Hepatocyte (in vitro differentiated cells): ENCODE measurements around the gene RBM18. TPM values are rescaled to one million over a fixed set of nuclear protein-coding genes. Genes with fewer than 3 reads are reported as not detected.

Experiments
- DNase-seq: peaks from one replicate; pipeline ENCODE4 v3.0.0-alpha.2; 2016; ENCODE audit warnings: low spot score
- H2AFZ ChIP-seq: fragments of 200-600 bp; sonication (generic); 2 replicates; pipeline ENCODE4 v1.6.0; 2016; ENCODE audit warnings: antibody characterized with exemption, mild to moderate bottlenecking
- H3K27ac ChIP-seq: fragments of 200-600 bp; sonication (generic); 2 replicates; pipeline ENCODE4 v1.5.1; 2016; ENCODE audit warnings: mild to moderate bottlenecking
- H3K27me3 ChIP-seq: fragments of 200-600 bp; sonication (generic); 2 replicates; pipeline ENCODE4 v1.6.1; 2016
- H3K36me3 ChIP-seq: fragments of 200-600 bp; sonication (generic); replicated peaks from 2 replicates; pipeline ENCODE4 v1.5.1; 2016; ENCODE audit warnings: low read depth; ENCODE audit not compliant: insufficient read depth
- H3K4me1 ChIP-seq: fragments of 200-600 bp; sonication (generic); 2 replicates; pipeline ENCODE4 v1.5.1; 2016; ENCODE audit warnings: mild to moderate bottlenecking, moderate library complexity; ENCODE audit not compliant: insufficient read depth
- H3K4me2 ChIP-seq: fragments of 200-600 bp; sonication (generic); 2 replicates; pipeline ENCODE4 v1.6.0; 2016
- H3K4me3 ChIP-seq: fragments of 200-600 bp; sonication (generic); 2 replicates; pipeline ENCODE4 v1.5.1; 2016; ENCODE audit warnings: mild to moderate bottlenecking
- H3K79me2 ChIP-seq: fragments of 200-600 bp; sonication (generic); 2 replicates; pipeline ENCODE4 v1.6.0; 2017; ENCODE audit warnings: mild to moderate bottlenecking
- H3K9me2 ChIP-seq: fragments of 200-600 bp; sonication (generic); replicated peaks from 2 replicates; pipeline ENCODE4 v1.6.0; 2017; ENCODE audit warnings: mild to moderate bottlenecking; ENCODE audit not compliant: insufficient read depth
- H3K9me3 ChIP-seq: fragments of 200-600 bp; sonication (generic); 2 replicates; pipeline ENCODE4 v1.5.1; 2016; ENCODE audit warnings: low read depth, mild to moderate bottlenecking
- H4K20me1 ChIP-seq: fragments of 200-600 bp; sonication (generic); 2 replicates; pipeline ENCODE4 v1.6.0; 2016; ENCODE audit warnings: mild to moderate bottlenecking; ENCODE audit not compliant: insufficient read depth, poor library complexity, severe bottlenecking
- CTCF ChIP-seq: fragments of 200-600 bp; sonication (generic); IDR thresholded peaks from 2 replicates; pipeline ENCODE4 v1.5.1; 2016; ENCODE audit warnings: antibody characterized with exemption, mild to moderate bottlenecking; ENCODE audit not compliant: poor library complexity
- EZH2 ChIP-seq: fragments of 200-600 bp; sonication (generic); IDR thresholded peaks from 2 replicates; pipeline ENCODE4 v1.6.1; 2016; ENCODE audit warnings: antibody characterized with exemption, mild to moderate bottlenecking, borderline replicate concordance
- EZH2phosphoT487 ChIP-seq: fragments of 200-600 bp; sonication (generic); IDR thresholded peaks from one replicate; pipeline ENCODE4 v1.6.1; 2018; ENCODE audit warnings: antibody characterized with exemption, mild to moderate bottlenecking, low read depth, moderate library complexity; ENCODE audit not compliant: unreplicated experiment, severe bottlenecking
- WGBS: methylation state at CpG from one replicate; pipeline ENCODE4 v1.1.6; 2016; ENCODE audit warnings: low lambda C conversion rate; ENCODE audit errors: missing lambda C conversion rate; 5-methylcytosine and 5-hydroxymethylcytosine counted together
- polyA plus RNA-seq: library from polyadenylated mRNA; unstranded; fragments of >200 nt; fragmentation: Nextera tagmentation; extraction: Ambion mirVana; gene quantifications from 2 replicates; pipeline ENCODE4 v1.2.1, GENCODE V29; 2016
- total RNA-seq: library from RNA; depleted of rRNA; stranded (reverse); fragments of >200 nt; gene quantifications from 2 replicates; pipeline ENCODE4 v1.2.3, GENCODE V29; 2014

The RBM18 gene
- total and polyA plus RNA-seq, 2 experiments from 2014 or later: 15.9 to 22.0 TPM

GRCh38 chr9:122191584-122191983, 73.1 kb downstream of the RBM18 start:
- Histone ChIP-seq H4K20me1 (no peaks in the 10 kb centered on the region), H3K27ac (no peak overlapping the region), H3K4me3 (no peak overlapping the region), H3K79me2 (no peaks in the 10 kb centered on the region), H3K36me3 (no peaks in the 10 kb centered on the region), H3K27me3 (no peaks in the 10 kb centered on the region), H3K4me1 (no peaks in the 10 kb centered on the region), H2AFZ (no peak overlapping the region), H3K9me2 (no peaks in the 10 kb centered on the region), H3K4me2 (no peak overlapping the region), H3K9me3 (no peaks in the 10 kb centered on the region)
- 81% methylated on average over 11 of the region's 11 CpGs for WGBS
- TF ChIP-seq EZH2 (no peak), EZH2phosphoT487 (no peak), CTCF (no peak)
- DNase-seq: no peak

- H3K9me2 ChIP-seq: no peaks in the 10 kb centered on the region
- no peak overlapping the region for H3K27ac ChIP-seq
- no peak for TF ChIP-seq EZH2phosphoT487
- TF ChIP-seq CTCF: no peak
- no peak for TF ChIP-seq EZH2
- H3K9me3 ChIP-seq: no peaks in the 10 kb centered on the region
- DNase-seq: no peak
- no peaks in the 10 kb centered on the region for H3K4me1 ChIP-seq
- H3K79me2 ChIP-seq: no peaks in the 10 kb centered on the region
- no peak overlapping the region for H3K4me2 ChIP-seq
- no peaks in the 10 kb centered on the region for H3K27me3 ChIP-seq
- WGBS: 86% methylated on average over 12 of the region's 12 CpGs
- H3K4me3 ChIP-seq: no peak overlapping the region
- no peaks in the 10 kb centered on the region for H4K20me1 ChIP-seq
- no peak overlapping the region for H2AFZ ChIP-seq
- no peaks in the 10 kb centered on the region for H3K36me3 ChIP-seq
These were observed 73.9 kb downstream of the RBM18 start for GRCh38 chr9:122190597-122191381.

GRCh38 chr9:122188369-122188768, 76.3 kb downstream of the RBM18 start:
- Histone ChIP-seq H3K27ac (no peak overlapping the region), H3K4me2 (no peak overlapping the region), H3K27me3 (peaks cover 8% of the 10 kb centered on the region), H3K9me3 (no peaks in the 10 kb centered on the region), H3K4me1 (no peaks in the 10 kb centered on the region), H3K36me3 (no peaks in the 10 kb centered on the region), H3K79me2 (no peaks in the 10 kb centered on the region), H3K9me2 (no peaks in the 10 kb centered on the region), H2AFZ (no peak overlapping the region), H3K4me3 (no peak overlapping the region), H4K20me1 (no peaks in the 10 kb centered on the region)
- 95% methylated on average over 6 of the region's 6 CpGs for WGBS
- no peak for TF ChIP-seq CTCF
- TF ChIP-seq EZH2phosphoT487: no peak
- no peak for TF ChIP-seq EZH2
- DNase-seq: no peak

Other genes with a start within 250 kb of the RBM18 start
- gene TTLL11, start 171.5 kb downstream of the RBM18 start, total RNA-seq: 6.8 and 7.6 TPM in 2 replicates
- gene TTLL11, start 171.5 kb downstream of the RBM18 start, polyA plus RNA-seq: 5.5 and 7.5 TPM in 2 replicates
- 44.4 and 46.4 TPM in 2 replicates for gene NDUFA8, start 105.1 kb downstream of the RBM18 start, total RNA-seq
- 113 and 132 TPM in 2 replicates for gene NDUFA8, start 105.1 kb downstream of the RBM18 start, polyA plus RNA-seq
- gene MORN5, start 104.9 kb downstream of the RBM18 start, total RNA-seq: not detected in 2 replicates
- 0.95 TPM in 1 of 2 replicates, not detected in the other for gene MORN5, start 104.9 kb downstream of the RBM18 start, polyA plus RNA-seq
- 0.10 and 0.16 TPM in 2 replicates for gene LHX6, start 35.9 kb downstream of the RBM18 start, total RNA-seq
- gene LHX6, start 35.9 kb downstream of the RBM18 start, polyA plus RNA-seq: 0.39 TPM in 1 of 2 replicates, not detected in the other
- 32.9 and 33.2 TPM in 2 replicates for gene MRRF, start within 50 bp of the RBM18 start, total RNA-seq
- gene MRRF, start within 50 bp of the RBM18 start, polyA plus RNA-seq: 26.8 and 28.4 TPM in 2 replicates
- gene PTGS1, start 106.2 kb upstream of the RBM18 start, total RNA-seq: 4.2 and 5.4 TPM in 2 replicates
- gene PTGS1, start 106.2 kb upstream of the RBM18 start, polyA plus RNA-seq: 7.3 and 11.1 TPM in 2 replicates
- not detected in 2 replicates for gene OR1J1, start 213.1 kb upstream of the RBM18 start, total RNA-seq
- not detected in 2 replicates for gene OR1J1, start 213.1 kb upstream of the RBM18 start, polyA plus RNA-seq
- gene OR1J2, start 246.0 kb upstream of the RBM18 start, total RNA-seq: not detected in 2 replicates
- not detected in 2 replicates for gene OR1J2, start 246.0 kb upstream of the RBM18 start, polyA plus RNA-seq